HepG2 (cell line): Measurements from ENCODE around the gene ANO1. TPM values are rescaled to one million over a fixed set of nuclear protein-coding genes. Genes with fewer than 3 reads are reported as not detected.

Experiments used
- GATA4 ChIP-seq: sonication (generic); IDR thresholded peaks from 2 replicates; pipeline ENCODE4 v1.6.1; 2016; ENCODE audit warnings: antibody characterized with exemption, low read depth, borderline replicate concordance
- KIAA2018 ChIP-seq: sonication (generic); formaldehyde crosslinking; IDR thresholded peaks from 2 replicates; pipeline ENCODE4 v1.5.0; 2020; ENCODE audit warnings: mild to moderate bottlenecking, missing genetic modification reagents, borderline replicate concordance
- NFKB2 ChIP-seq: sonication (generic); formaldehyde crosslinking; IDR thresholded peaks from 2 replicates; pipeline ENCODE4 v1.4.0; 2020; ENCODE audit warnings: missing genetic modification reagents, borderline replicate concordance
- SAFB2 ChIP-seq: sonication (generic); formaldehyde crosslinking; IDR thresholded peaks from 2 replicates; pipeline ENCODE4 v1.5.1; 2020; ENCODE audit warnings: missing genetic modification reagents, low read depth, mild to moderate bottlenecking, borderline replicate concordance
- SKI ChIP-seq: fragments of 450-650 bp; IDR thresholded peaks from one replicate; pipeline ENCODE4 v1.6.1; 2018; ENCODE audit warnings: mild to moderate bottlenecking; ENCODE audit not compliant: partially characterized antibody
- polyA plus RNA-seq, 8 experiments: library from polyadenylated mRNA; depleted of rRNA in 3 of 8; stranded (reverse) in 7 of 8; unstranded in 1 of 8; fragments of >200 nt; fragmentation: Illumina TruSeq in 4 of 8; extraction: Trizol in 4 of 8; gene quantifications; 2 replicates each; pipeline versions ENCODE4 v1.2.1 to v1.2.3, GENCODE V29; 2011 to 2016; ENCODE audit warnings: low read depth in 4 of 8, missing spikeins in 1 of 8, mixed read lengths in 1 of 8; ENCODE audit not compliant: insufficient read depth in 1 of 8
- total RNA-seq, 5 experiments: library from RNA; depleted of rRNA; stranded (reverse); fragments of >200 nt; fragmentation: Illumina TruSeq; extraction: Trizol; gene quantifications; 2 replicates each; pipeline ENCODE4 v1.2.3, GENCODE V29; 2016; ENCODE audit warnings: low read depth in 1 of 5
- TF ChIP-seq, protein P1 (sequence below): sonication (generic); formaldehyde crosslinking; conservative IDR thresholded peaks from 2 replicates; pipeline ENCODE4 v1.4.0; 2020; ENCODE audit warnings: missing genetic modification reagents

ANO1 gene
- total and polyA plus RNA-seq, 2 of the 13 experiments (the other 11 are each of a cell fraction or from before 2014, with no cell fraction given), result not detected

DNA sequence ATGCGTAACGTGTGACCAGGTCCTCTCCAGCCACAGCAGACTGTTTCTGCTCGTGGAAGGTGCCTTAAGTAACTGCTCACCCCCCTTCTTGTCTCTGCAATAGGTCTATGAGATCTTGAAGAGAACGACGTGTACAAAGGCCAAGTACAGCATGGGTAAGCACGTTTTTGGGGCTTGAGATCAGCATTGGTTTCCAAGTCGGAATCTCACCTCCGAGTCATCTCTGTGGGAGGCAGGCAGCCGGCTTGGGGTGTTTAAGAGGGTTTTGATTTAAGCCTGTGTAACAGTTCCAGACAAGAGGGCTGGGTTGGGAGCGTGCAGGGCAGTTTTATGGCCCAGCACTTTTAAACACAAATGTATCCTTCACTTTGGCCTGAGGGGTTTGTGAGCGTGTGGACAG lies 30.1 kb downstream of the ANO1 start (continued):
- TF ChIP-seq GATA4 (no peak), NFKB2 (CRISPR knock-in tag) (no peak), KIAA2018 (CRISPR knock-in tag) (no peak), SKI (no peak), SAFB2 (CRISPR knock-in tag) (no peak)
- TF ChIP-seq, protein P1, sequence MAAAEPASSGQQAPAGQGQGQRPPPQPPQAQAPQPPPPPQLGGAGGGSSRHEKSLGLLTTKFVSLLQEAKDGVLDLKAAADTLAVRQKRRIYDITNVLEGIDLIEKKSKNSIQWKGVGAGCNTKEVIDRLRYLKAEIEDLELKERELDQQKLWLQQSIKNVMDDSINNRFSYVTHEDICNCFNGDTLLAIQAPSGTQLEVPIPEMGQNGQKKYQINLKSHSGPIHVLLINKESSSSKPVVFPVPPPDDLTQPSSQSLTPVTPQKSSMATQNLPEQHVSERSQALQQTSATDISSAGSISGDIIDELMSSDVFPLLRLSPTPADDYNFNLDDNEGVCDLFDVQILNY, result no peak
